Measurements from ENCODE around the gene TBX10. TPM values are rescaled to one million over a fixed set of nuclear protein-coding genes. Genes with fewer than 3 reads are reported as not detected.

Gene TBX10
- total RNA-seq, 3 donors from 2014 or later, result not detected

DNA sequence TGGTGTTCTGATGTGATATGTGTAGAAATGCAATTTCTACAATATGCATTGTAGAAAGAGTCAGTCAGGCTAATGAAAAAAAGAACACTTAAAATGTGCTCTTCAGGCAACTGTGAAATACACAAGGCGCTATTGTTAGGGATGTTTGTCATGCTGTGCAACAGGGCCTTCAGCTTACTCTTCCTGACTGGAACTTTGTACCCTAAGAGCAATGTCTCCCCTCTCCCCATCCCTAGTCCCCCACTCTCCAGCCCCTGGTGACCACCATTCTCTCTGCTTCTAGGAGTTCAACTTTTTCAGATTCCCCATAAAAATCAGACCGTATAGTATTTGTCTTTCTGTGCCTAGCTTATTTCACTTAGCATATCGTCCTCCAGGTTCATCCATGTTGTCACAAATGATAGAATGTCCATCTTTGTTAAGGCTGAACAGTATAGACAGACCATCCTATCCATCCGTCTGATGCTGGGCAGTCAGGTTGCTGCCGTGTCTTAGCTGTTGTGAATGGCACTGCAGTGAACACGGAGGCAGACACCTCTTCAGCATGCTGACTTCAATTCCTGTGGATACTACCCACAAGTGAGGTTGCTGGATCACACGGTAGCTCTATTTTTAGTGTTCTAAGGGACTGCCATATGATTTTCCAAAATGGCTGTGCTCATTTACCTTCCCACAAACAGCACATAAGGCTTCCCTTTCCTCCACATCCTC lies 22.2 kb downstream of the TBX10 start:
- Histone ChIP-seq H3K27me3 (no peaks in the 10 kb centered on the region), H3K9me3 (no peaks in the 10 kb centered on the region), H3K36me3 (no peaks in the 10 kb centered on the region), H3K27ac (no peak overlapping the region), H3K4me3 (no peak overlapping the region), H3K4me1 (peaks cover 0 to 8% of the 10 kb centered on the region in 2 donors)
- no peak for DNase-seq (ENCODE audit: low spot score in 2 of 2)
- intact Hi-C loops (cut with DNase I; ENCODE audit: low total_unique reads), result no loop called here
- TF ChIP-seq, protein P1, sequence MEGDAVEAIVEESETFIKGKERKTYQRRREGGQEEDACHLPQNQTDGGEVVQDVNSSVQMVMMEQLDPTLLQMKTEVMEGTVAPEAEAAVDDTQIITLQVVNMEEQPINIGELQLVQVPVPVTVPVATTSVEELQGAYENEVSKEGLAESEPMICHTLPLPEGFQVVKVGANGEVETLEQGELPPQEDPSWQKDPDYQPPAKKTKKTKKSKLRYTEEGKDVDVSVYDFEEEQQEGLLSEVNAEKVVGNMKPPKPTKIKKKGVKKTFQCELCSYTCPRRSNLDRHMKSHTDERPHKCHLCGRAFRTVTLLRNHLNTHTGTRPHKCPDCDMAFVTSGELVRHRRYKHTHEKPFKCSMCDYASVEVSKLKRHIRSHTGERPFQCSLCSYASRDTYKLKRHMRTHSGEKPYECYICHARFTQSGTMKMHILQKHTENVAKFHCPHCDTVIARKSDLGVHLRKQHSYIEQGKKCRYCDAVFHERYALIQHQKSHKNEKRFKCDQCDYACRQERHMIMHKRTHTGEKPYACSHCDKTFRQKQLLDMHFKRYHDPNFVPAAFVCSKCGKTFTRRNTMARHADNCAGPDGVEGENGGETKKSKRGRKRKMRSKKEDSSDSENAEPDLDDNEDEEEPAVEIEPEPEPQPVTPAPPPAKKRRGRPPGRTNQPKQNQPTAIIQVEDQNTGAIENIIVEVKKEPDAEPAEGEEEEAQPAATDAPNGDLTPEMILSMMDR (IDR thresholded peaks at IDR 0.05), result no peak
- TF ChIP-seq POLR2AphosphoS5 (IDR thresholded peaks at IDR 0.05), result no peak
- TF ChIP-seq POLR2A (IDR thresholded peaks at IDR 0.05), result no peak

GRCh38 chr11:67616431-67617242 lies 22.9 kb downstream of the TBX10 start:
- Histone ChIP-seq H3K4me1 (peaks cover 0 to 8% of the 10 kb centered on the region in 2 donors), H3K27me3 (no peaks in the 10 kb centered on the region), H3K27ac (no peak overlapping the region), H3K4me3 (no peak overlapping the region), H3K9me3 (no peaks in the 10 kb centered on the region), H3K36me3 (no peaks in the 10 kb centered on the region)
- no peak for DNase-seq (ENCODE audit: low spot score in 2 of 2)
- intact Hi-C loops (cut with DNase I; ENCODE audit: low total_unique reads), result no loop called here
- TF ChIP-seq POLR2AphosphoS5 (IDR thresholded peaks at IDR 0.05), result no peak
- TF ChIP-seq, protein P1 (IDR thresholded peaks at IDR 0.05), result no peak
- TF ChIP-seq POLR2A (IDR thresholded peaks at IDR 0.05), result no peak

DNA sequence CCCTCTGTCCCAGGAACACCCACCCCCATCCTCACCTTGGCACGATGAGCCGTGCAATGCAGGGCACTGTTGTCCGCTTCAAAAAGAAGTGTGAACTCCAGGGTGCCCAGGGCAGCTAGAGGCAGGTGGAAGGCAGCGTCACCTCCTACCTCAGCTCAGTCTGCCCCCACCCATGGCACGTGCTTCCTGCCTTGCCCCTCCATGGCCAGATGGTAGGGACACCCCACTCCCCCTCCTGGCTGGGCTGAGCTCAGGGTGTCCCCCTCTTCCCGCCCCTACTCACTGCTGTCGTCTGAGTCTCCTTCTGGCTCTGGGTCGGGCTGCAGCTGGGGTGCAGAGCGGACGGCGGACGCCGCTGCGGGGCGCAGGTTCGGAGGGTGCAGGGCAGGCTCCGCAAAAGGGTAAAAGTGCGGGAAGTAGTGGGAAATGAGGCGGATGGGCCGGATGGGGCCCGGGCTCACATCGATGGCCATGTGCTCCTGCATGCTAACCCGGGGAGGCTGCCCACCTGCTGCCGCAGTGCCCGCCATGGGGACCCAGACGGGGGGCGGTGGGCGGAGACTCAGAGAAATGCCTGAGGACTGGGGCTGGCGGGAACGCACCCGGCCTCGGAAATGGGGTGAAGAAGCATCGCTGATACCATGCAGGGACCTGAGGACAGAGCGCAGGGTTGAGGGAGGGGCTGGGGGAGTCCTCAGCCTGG lies 23.7 kb downstream of the TBX10 start:
- H3K4me1 ChIP-seq, result peaks cover 0 to 8% of the 10 kb centered on the region in 2 donors
- H3K4me3 ChIP-seq, result no peak overlapping the region
- intact Hi-C loops (cut with DNase I; ENCODE audit: low total_unique reads), result no loop called here
- no peak overlapping the region for H3K27ac ChIP-seq
- no peaks in the 10 kb centered on the region for H3K27me3 ChIP-seq
- no peaks in the 10 kb centered on the region for H3K9me3 ChIP-seq
- no peak for DNase-seq (ENCODE audit: low spot score in 2 of 2)
- no peak for TF ChIP-seq POLR2AphosphoS5 (IDR thresholded peaks at IDR 0.05)
- TF ChIP-seq POLR2A (IDR thresholded peaks at IDR 0.05), result no peak
- TF ChIP-seq, protein P1 (IDR thresholded peaks at IDR 0.05), result no peak
- no peaks in the 10 kb centered on the region for H3K36me3 ChIP-seq

- no peak for DNase-seq (ENCODE audit: low spot score in 2 of 2)
- Histone ChIP-seq H3K27me3 (no peaks in the 10 kb centered on the region), H3K4me1 (peaks cover 0 to 8% of the 10 kb centered on the region in 2 donors), H3K36me3 (no peaks in the 10 kb centered on the region), H3K27ac (peak overlapping the region in 1 of 2 donors; percentile 79), H3K4me3 (peak overlapping the region in 1 of 3 donors; percentile 34), H3K9me3 (no peaks in the 10 kb centered on the region)
- intact Hi-C loops (cut with DNase I; ENCODE audit: low total_unique reads), result no loop called here
- TF ChIP-seq POLR2AphosphoS5 (IDR thresholded peaks at IDR 0.05) (no peak), POLR2A (IDR thresholded peaks at IDR 0.05) (no peak)
- TF ChIP-seq, protein P1 (IDR thresholded peaks at IDR 0.05), result no peak
Measured at GRCh38 chr11:67614730-67615714, 24.5 kb downstream of the TBX10 start.
